Esophagus muscularis mucosa (tissue), 4 donors: ENCODE results near the gene PLCG2. TPM values are rescaled to one million over a fixed set of nuclear protein-coding genes. Genes with fewer than 3 reads are reported as not detected.

Experiments used
- DNase-seq: peaks from one replicate; pipeline ENCODE4 v3.0.0-alpha.2; 2017; ENCODE audit errors: extremely low spot score
- H3K27ac ChIP-seq, 4 donors: fragments of 200-600 bp; sonication (generic); replicated peaks in 1 of 4; 1 replicate in 3 of 4; 2 replicates in 1 of 4; pipeline ENCODE4 v1.5.1; 2016 to 2019; ENCODE audit warnings: mild to moderate bottlenecking in 1 of 4
- H3K27me3 ChIP-seq, 4 donors: fragments of 200-600 bp; sonication (generic); one replicate each; pipeline versions ENCODE4 v1.5.1 to v1.6.0; 2016 to 2019
- H3K36me3 ChIP-seq, 4 donors: fragments of 200-600 bp; sonication (generic); one replicate each; pipeline ENCODE4 v1.5.1; 2016 to 2019
- H3K4me1 ChIP-seq, 4 donors: fragments of 200-600 bp; sonication (generic); one replicate each; pipeline ENCODE4 v1.5.1; 2016 to 2019
- H3K4me3 ChIP-seq, 4 donors: fragments of 200-600 bp; sonication (generic); 1 replicate in 2 of 4; 2 replicates in 2 of 4; pipeline ENCODE4 v1.5.1; 2016 to 2019; ENCODE audit warnings: mild to moderate bottlenecking in 4 of 4, moderate library complexity in 1 of 4
- H3K9me3 ChIP-seq, 4 donors: fragments of 200-600 bp; sonication (generic); 1 replicate in 3 of 4; 2 replicates in 1 of 4; pipeline ENCODE4 v1.5.1; 2016 to 2019
- CTCF ChIP-seq, 3 experiments: fragments of 200-600 bp in 2 of 3; fragments of 450-650 bp in 1 of 3; sonication (generic) in 2 of 3; IDR thresholded peaks; one replicate each; pipeline ENCODE4 v1.5.1; 2017 to 2019; ENCODE audit warnings: antibody characterized with exemption in 3 of 3, mild to moderate bottlenecking in 2 of 3, moderate library complexity in 1 of 3
- POLR2A ChIP-seq: fragments of 450-650 bp; IDR thresholded peaks from one replicate; pipeline ENCODE4 v1.6.1; 2017; ENCODE audit warnings: antibody characterized with exemption, moderate library complexity, mild to moderate bottlenecking, low read depth
- WGBS: methylation state at CpG from one replicate; pipeline ENCODE4 v1.1.5; 2018; 5-methylcytosine and 5-hydroxymethylcytosine counted together
- intact Hi-C: fragments of 100-400 bp; cut with DNase I; formaldehyde crosslinking; loops from one replicate; pipeline ENCODE4 v1.15.1; 2023
- total RNA-seq, 4 donors: library from RNA; depleted of rRNA; stranded (reverse); fragments of >200 nt; gene quantifications; one replicate each; pipeline versions ENCODE4 v1.1.0 to v1.2.1, GENCODE V29; 2016

The PLCG2 gene
- total RNA-seq, 4 donors from 2014 or later = 7.1 to 11.3 (median 9.9) TPM

GRCh38 chr16:82011199-82011641 lies 232.1 kb downstream of the PLCG2 start, which contains the start of gene SDR42E1:
SDR42E1 (minus strand) TSS chr16:82011470; CDS start chr16:82000858, 10,612 bp downstream.
- Histone ChIP-seq H3K27me3 (peaks cover 0 to 18% (median 0%) of the 10 kb centered on the region in 4 donors), H3K27ac (no peak within 1 kb of the TSS), H3K9me3 (peaks cover 0 to 13% (median 6%) of the 10 kb centered on the region in 4 donors), H3K4me3 (peak within 1 kb of the TSS; percentile 48 to 64 (median 49)), H3K4me1 (peaks cover 0 to 6% (median 3%) of the 10 kb centered on the region in 4 donors), H3K36me3 (no peaks in the 10 kb centered on the region)
- no peak for DNase-seq
- TF ChIP-seq CTCF (IDR thresholded peaks at IDR 0.05) (no peak), POLR2A (no peak)
- intact Hi-C loops = no loop called here
- WGBS = 16% methylated on average over 8 of the region's 32 CpGs

Other genes with a start within 250 kb of the PLCG2 start
- gene SDR42E1, start 232.2 kb downstream of the PLCG2 start, total RNA-seq = 1 to 10 TPM in 2 of 4 donors, under 1 TPM in 2; 0.66 to 1.3 (median 1.00) TPM